HG03558 (cell line): Measurements from ENCODE around the gene PCDHGA12.
A peak's percentile ranks its signal among the peaks of the same experiment; 100 is the strongest.

ENCODE experiments used
- ATAC-seq: cut with Tn5 transposase; IDR thresholded peaks from one replicate; pipeline ENCODE4 v1.9.1; 2021; ENCODE audit warnings: moderate number of reproducible peaks; ENCODE audit not compliant: unreplicated experiment; ENCODE audit errors: extremely low read depth

PCDHGA12 gene

DNA sequence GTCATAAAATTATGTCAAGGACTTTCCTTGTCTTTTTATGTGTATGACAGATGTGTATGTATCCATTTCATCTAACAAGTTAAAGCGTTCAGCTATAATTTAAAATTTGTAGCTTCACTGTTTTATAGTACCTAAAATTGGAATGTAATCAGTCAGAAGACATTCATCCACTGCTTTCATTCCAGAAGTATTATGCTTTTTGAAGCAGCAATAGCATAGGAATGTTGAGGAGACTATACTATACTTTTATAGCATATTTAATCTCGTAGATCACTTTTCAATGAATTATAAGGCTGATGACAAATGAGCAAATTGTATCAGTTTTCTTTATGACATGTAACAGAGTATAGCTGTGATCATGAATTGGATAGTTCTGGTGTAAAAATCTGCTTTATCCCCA, 6.9 kb downstream of the PCDHGA12 start:
- ATAC-seq: no peak

- no peak for ATAC-seq
These were observed 9.3 kb downstream of the PCDHGA12 start for GRCh38 chr5:141439411-141440141.

DNA sequence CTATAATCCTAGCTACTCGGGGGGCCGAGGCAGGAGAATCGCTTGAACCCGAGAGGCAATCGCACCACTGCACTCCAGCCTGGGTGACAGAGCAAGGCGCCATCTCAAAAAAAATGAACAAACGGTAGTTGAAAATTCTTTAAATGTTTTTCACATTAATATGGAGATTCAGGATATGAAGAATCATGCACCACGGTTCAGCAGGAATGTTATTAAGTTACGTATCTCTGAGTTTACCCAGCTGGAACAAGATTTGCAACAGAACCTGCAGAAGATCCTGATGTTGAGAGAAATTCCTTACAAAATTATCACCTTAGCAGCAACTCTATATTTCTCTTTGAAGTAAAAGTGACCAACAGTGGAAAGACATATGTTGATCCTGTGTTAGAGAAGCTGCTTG, 10.0 kb downstream of the PCDHGA12 start:
- no peak for ATAC-seq

DNA sequence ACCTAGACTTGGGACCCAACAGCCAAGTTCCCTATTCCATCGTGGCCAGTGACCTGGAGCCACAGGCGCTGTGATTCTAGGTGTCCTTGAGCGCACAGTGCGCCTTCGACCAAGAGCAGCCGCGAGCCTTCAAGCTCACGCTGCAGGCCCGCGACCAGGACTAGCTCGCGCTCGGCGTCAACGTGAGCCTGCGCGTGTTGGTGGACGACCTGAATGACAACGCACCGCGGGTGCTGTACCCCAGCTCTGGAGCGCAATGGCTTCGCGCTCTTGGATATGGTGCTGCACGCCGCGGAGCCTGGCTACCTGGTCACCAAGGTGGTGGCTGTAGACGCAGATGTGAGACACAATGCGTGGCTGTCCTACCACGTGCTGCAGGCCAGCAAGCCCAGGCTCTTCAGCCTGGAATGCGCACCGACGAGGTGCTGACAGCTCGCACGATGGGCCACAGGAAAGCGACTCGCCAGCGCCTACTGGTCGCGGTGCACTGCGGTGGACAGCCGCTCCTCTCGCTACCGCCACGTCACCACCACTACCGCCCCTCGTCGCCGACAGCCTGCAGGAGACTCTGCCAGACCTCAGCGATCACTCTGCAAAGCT, 11.4 kb downstream of the PCDHGA12 start:
- ATAC-seq: no peak

GRCh38 chr5:141465351-141465750, 35.0 kb downstream of the PCDHGA12 start:
- ATAC-seq: no peak

DNA sequence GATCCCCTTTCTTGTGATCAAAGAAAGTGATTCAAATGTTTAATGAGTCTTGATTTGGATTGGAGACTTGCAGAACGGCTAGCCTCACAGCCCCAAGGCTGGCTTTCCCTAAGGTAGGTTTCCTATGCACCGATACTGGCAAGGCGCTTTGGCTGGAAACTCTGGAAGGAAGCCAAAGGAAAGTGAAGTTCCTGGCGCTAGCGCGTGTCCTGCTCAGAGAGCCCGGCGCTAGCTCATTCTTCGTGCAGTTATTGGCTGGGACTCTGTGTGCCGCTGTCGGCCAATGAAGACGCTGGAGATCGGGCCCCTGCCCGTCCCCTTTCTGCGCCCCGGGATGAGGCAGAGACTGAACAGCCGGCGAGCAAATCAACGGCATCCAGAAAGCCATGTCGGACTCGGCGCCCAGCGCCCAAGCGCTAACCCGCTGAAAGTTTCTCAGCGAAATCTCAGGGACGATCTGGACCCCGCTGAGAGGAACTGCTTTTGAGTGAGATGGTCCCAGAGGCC, 45.4 kb downstream of the PCDHGA12 start, which contains the start of gene PCDHGC3:
Gene PCDHGC3, plus strand, starts transcription at position 342 of the 507 bp plus-strand sequence. Its CDS starts 151 bp downstream, at position 493.
- peak; percentile 94 for ATAC-seq

GRCh38 chr5:141476132-141476911, 46.0 kb downstream of the PCDHGA12 start:
- ATAC-seq: no peak

DNA sequence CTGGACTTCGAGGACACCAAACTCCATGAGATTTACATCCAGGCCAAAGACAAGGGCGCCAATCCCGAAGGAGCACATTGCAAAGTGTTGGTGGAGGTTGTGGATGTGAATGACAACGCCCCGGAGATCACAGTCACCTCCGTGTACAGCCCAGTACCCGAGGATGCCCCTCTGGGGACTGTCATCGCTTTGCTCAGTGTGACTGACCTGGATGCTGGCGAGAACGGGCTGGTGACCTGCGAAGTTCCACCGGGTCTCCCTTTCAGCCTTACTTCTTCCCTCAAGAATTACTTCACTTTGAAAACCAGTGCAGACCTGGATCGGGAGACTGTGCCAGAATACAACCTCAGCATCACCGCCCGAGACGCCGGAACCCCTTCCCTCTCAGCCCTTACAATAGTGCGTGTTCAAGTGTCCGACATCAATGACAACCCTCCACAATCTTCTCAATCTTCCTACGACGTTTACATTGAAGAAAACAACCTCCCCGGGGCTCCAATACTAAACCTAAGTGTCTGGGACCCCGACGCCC, 46.8 kb downstream of the PCDHGA12 start:
- no peak for ATAC-seq

DNA sequence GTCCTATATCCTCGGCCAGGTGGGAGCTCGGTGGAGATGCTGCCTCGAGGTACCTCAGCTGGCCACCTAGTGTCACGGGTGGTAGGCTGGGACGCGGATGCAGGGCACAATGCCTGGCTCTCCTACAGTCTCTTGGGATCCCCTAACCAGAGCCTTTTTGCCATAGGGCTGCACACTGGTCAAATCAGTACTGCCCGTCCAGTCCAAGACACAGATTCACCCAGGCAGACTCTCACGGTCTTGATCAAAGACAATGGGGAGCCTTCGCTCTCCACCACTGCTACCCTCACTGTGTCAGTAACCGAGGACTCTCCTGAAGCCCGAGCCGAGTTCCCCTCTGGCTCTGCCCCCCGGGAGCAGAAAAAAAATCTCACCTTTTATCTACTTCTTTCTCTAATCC, 47.5 kb downstream of the PCDHGA12 start:
- ATAC-seq: no peak

DNA sequence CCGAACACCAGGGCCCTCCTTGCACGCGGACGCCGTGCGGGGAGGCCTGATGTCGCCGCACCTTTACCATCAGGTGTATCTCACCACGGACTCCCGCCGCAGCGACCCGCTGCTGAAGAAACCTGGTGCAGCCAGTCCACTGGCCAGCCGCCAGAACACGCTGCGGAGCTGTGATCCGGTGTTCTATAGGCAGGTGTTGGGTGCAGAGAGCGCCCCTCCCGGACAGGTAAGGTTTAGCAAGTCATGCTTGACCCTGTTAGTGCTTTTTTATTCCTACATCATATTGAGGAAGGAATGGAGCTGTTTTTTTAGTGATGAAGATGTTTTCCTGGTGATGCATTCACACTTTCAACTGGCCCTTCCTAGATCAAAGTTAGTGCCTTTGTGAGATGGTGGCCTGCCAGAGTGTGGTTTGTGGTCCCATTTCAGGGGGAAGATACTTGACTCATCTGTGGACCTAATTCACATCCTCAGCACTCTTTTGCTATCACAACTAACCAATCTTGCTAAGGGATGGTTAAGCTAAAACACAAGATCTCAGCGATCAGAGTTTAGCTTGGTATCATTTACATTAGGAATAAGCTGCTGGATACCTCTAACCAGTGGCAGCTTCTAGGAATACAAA, 48.1 kb downstream of the PCDHGA12 start:
- ATAC-seq: no peak

- ATAC-seq: no peak
These were observed 49.5 kb downstream of the PCDHGA12 start for GRCh38 chr5:141479776-141480175.
